Calu3 (cell line): ENCODE data around the gene PIAS1. TPM values are rescaled to one million over a fixed set of nuclear protein-coding genes. Genes with fewer than 3 reads are reported as not detected.

ENCODE experiments used
- BruUV-seq: library from RNA; stranded (reverse); fragments of 400-500 nt; replicated peaks from 2 replicates; lab custom pipeline; 2021; lab: Mats Ljungman, UMichigan
- CTCF ChIA-PET: fragments of 300-600 bp; sonication (Branson Sonifier 250); formaldehyde crosslinking; loops from one replicate; lab custom pipeline; 2022; ENCODE audit warnings: antibody characterized with exemption; lab: Charles Lee
- DNase-seq: peaks from one replicate; pipeline ENCODE4 v3.0.0; 2022
- H3K27ac Mint-ChIP-seq: one replicate; pipeline ENCODE4 v1.8.0; 2022; ENCODE audit warnings: mixed read lengths; ENCODE audit not compliant: unreplicated experiment
- H3K27me3 Mint-ChIP-seq: one replicate; pipeline ENCODE4 v1.8.0; 2022; ENCODE audit warnings: mixed read lengths; ENCODE audit not compliant: unreplicated experiment
- H3K36me3 Mint-ChIP-seq: one replicate; pipeline ENCODE4 v1.8.0; 2022; ENCODE audit warnings: mild to moderate bottlenecking, moderate library complexity, mixed read lengths; ENCODE audit not compliant: insufficient read depth, unreplicated experiment
- H3K4me1 Mint-ChIP-seq: one replicate; pipeline ENCODE4 v1.8.0; 2022; ENCODE audit warnings: mild to moderate bottlenecking, low read depth, mixed read lengths; ENCODE audit not compliant: unreplicated experiment
- H3K4me3 Mint-ChIP-seq: one replicate; pipeline ENCODE4 v1.8.0; 2022; ENCODE audit warnings: mild to moderate bottlenecking, low read depth, moderate library complexity, mixed read lengths; ENCODE audit not compliant: unreplicated experiment
- H3K9me3 Mint-ChIP-seq: one replicate; pipeline ENCODE4 v1.8.0; 2022; ENCODE audit warnings: low read depth, mixed read lengths; ENCODE audit not compliant: unreplicated experiment
- intact Hi-C: fragments of 100-400 bp; cut with micrococcal nuclease; formaldehyde crosslinking; loops from one replicate; pipeline ENCODE4 v1.10.0; 2022; ENCODE audit not compliant: unreplicated experiment
- total RNA-seq: library from RNA; stranded (reverse); gene quantifications from 2 replicates; pipeline ENCODE4 v1.2.3, GENCODE V29; 2022
- TF ChIP-seq, protein P1 (sequence below): fragments of 200-600 bp; IDR thresholded peaks from one replicate; pipeline ENCODE4 v1.8.0; 2022; ENCODE audit warnings: antibody characterized with exemption; ENCODE audit not compliant: unreplicated experiment

PIAS1 gene
- total RNA-seq, 1 experiment from 2014 or later = 51.7 TPM

DNA sequence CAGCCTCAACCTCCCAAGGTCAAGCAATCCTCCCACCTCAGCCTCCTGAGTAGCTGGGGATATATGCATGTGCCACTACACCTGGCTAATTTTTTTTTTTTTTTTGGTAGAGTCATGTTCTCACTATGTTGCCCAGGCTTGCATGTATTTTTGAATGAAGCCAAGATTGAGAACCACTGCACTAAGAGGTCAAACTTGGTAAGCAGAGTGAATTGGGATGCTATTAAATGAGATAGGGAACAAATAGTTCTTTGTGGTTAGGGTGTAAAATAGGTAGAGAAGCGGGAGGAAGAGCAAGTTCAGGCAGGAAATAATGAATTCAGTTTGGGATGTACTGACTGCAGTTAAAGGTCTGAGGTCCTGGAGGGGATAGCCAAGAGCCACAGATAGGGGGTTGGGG is 39.9 kb upstream of the PIAS1 start:
- no peak for DNase-seq
- CTCF ChIA-PET = no interaction called here
- intact Hi-C loops = no loop called here

DNA sequence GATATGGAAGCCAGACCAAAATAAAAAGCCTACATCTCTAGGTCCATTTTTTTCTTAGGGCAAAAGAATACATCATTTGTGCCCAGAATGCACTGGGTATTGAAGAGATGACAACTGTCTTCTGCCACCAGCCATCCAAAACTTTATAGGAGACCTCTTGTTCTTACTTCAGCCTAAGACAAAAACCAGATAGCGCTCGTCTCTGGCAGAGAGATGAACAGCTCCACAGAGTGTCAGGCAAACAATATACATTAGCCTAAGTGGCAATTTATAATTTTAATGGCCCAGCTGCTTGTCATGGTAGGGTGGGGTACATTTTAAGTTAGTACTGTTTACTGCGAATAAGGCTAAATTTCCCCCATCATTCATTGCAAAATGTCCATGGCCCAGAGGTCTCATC is 38.9 kb upstream of the PIAS1 start:
- CTCF ChIA-PET = no interaction called here

More for the DNA sequence above, 39.9 kb upstream of the PIAS1 start:
- H3K36me3 Mint-ChIP-seq = peaks cover 6% of the 10 kb centered on the region
- TF ChIP-seq, protein P1, sequence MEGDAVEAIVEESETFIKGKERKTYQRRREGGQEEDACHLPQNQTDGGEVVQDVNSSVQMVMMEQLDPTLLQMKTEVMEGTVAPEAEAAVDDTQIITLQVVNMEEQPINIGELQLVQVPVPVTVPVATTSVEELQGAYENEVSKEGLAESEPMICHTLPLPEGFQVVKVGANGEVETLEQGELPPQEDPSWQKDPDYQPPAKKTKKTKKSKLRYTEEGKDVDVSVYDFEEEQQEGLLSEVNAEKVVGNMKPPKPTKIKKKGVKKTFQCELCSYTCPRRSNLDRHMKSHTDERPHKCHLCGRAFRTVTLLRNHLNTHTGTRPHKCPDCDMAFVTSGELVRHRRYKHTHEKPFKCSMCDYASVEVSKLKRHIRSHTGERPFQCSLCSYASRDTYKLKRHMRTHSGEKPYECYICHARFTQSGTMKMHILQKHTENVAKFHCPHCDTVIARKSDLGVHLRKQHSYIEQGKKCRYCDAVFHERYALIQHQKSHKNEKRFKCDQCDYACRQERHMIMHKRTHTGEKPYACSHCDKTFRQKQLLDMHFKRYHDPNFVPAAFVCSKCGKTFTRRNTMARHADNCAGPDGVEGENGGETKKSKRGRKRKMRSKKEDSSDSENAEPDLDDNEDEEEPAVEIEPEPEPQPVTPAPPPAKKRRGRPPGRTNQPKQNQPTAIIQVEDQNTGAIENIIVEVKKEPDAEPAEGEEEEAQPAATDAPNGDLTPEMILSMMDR = no peak
- H3K4me1 Mint-ChIP-seq = peaks cover 38% of the 10 kb centered on the region
- peaks cover 6% of the 10 kb centered on the region for H3K9me3 Mint-ChIP-seq
- BruUV-seq = no TSS peak
- H3K4me3 Mint-ChIP-seq = no peak overlapping the region
- no peaks in the 10 kb centered on the region for H3K27me3 Mint-ChIP-seq
- no peak overlapping the region for H3K27ac Mint-ChIP-seq

DNA sequence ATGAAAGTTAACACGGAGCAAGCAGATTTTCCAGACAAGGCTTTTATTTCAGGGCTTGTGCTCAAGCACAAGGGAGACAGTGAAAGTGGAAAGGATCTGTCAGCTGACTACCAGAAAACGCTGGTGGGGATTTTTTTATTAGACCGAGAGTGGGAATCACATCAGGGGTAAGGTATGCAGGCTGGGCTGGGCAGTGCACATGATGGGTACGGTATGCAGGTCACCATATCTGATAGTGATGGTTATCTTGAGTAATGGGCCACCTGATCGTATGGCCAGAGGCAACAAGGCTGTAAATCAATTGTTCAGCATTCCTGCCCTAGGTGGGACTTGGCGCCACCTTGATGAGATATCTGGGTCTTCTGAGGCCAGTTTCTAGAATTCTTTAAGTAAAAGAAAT is 36.9 kb upstream of the PIAS1 start:
- peaks cover 2% of the 10 kb centered on the region for H3K9me3 Mint-ChIP-seq
- DNase-seq = peak; percentile 53
- intact Hi-C loops = no loop called here
- H3K27ac Mint-ChIP-seq = peak overlapping the region; percentile 35
- H3K4me3 Mint-ChIP-seq = no peak overlapping the region
- peaks cover 36% of the 10 kb centered on the region for H3K4me1 Mint-ChIP-seq
- TF ChIP-seq, protein P1 = no peak
- peaks cover 6% of the 10 kb centered on the region for H3K36me3 Mint-ChIP-seq
- no TSS peak for BruUV-seq
- H3K27me3 Mint-ChIP-seq = no peaks in the 10 kb centered on the region
- CTCF ChIA-PET = interaction anchor here (1.3 kb wide), 1 partner anchor 19 kb away, joined by 3 read pairs; no protein-coding TSS in a partner anchor

More for the DNA sequence above, 38.9 kb upstream of the PIAS1 start:
- intact Hi-C loops = no loop called here
- no peaks in the 10 kb centered on the region for H3K27me3 Mint-ChIP-seq
- peaks cover 2% of the 10 kb centered on the region for H3K9me3 Mint-ChIP-seq
- no TSS peak for BruUV-seq
- TF ChIP-seq, protein P1 = no peak
- peaks cover 38% of the 10 kb centered on the region for H3K4me1 Mint-ChIP-seq
- no peak overlapping the region for H3K27ac Mint-ChIP-seq
- DNase-seq = no peak
- no peak overlapping the region for H3K4me3 Mint-ChIP-seq
- peaks cover 6% of the 10 kb centered on the region for H3K36me3 Mint-ChIP-seq

DNA sequence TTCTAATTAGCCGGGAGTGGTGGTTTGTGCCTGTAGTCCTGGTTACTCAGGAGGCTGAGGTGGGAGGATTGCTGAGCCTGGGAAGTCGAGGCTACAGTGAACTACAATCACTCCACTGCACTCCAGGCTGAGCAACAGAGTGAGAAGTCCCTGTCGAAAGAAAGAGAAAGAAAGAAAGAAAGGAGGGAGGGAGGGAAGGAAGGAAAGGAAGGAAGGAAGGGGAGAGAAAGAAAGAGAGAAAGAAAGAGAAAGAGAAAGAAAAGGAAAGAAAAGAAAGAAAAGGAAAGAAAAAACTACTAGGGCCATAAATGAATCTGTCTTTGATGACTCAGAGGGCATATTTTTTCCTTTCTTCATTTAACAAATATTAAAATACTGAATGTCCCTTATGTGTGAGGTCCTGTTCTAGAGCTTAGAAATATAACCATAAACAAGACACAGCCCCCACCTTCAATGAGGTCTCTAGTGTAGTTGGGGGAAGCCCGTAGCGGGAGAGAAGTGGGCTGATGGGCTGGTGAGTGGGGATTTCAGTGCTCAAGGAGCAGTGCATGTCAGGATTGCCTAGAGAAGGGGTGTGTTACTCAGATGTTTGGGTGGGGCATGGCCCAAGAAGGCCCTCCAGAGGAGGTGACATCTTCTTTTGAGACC is 35.2 kb upstream of the PIAS1 start:
- TF ChIP-seq, protein P1 = no peak
- intact Hi-C loops = no loop called here
- no TSS peak for BruUV-seq
- peaks cover 2% of the 10 kb centered on the region for H3K9me3 Mint-ChIP-seq
- CTCF ChIA-PET = no interaction called here
- no peak overlapping the region for H3K4me3 Mint-ChIP-seq
- H3K36me3 Mint-ChIP-seq = peaks cover 6% of the 10 kb centered on the region
- H3K27me3 Mint-ChIP-seq = no peaks in the 10 kb centered on the region
- peaks cover 19% of the 10 kb centered on the region for H3K4me1 Mint-ChIP-seq
- no peak for DNase-seq
- no peak overlapping the region for H3K27ac Mint-ChIP-seq
